Loucy (cell line): ENCODE data around the gene CSF3.
"Not testable (repeated sequence)": the region's sequence is repeated elsewhere in the genome, so short reads cannot be mapped to it uniquely, and the experiment has no call there.

Source experiments
- H2AFZ ChIP-seq: fragments of 200-600 bp; sonication (generic); 2 replicates; pipeline ENCODE4 v1.6.0; 2016; ENCODE audit warnings: antibody characterized with exemption, mild to moderate bottlenecking, low read length, moderate library complexity
- H3F3A ChIP-seq: fragments of 200-600 bp; 2 replicates; pipeline ENCODE4 v1.6.0; 2016; ENCODE audit warnings: antibody characterized with exemption, low read depth, mild to moderate bottlenecking
- H3K27me3 ChIP-seq: fragments of 200-600 bp; sonication (generic); 2 replicates; pipeline ENCODE4 v1.6.1; 2014; ENCODE audit warnings: low read length, mild to moderate bottlenecking; ENCODE audit not compliant: insufficient read depth, poor library complexity, severe bottlenecking
- H3K36me3 ChIP-seq: fragments of 200-600 bp; sonication (generic); 2 replicates; pipeline ENCODE4 v1.6.1; 2016; ENCODE audit warnings: low read length; ENCODE audit not compliant: insufficient read depth
- H3K4me1 ChIP-seq: fragments of 200-600 bp; sonication (generic); 2 replicates; pipeline ENCODE4 v1.5.1; 2014; ENCODE audit warnings: low read length, mild to moderate bottlenecking; ENCODE audit not compliant: insufficient read depth, poor library complexity, severe bottlenecking
- H3K4me2 ChIP-seq: fragments of 200-600 bp; sonication (generic); 2 replicates; pipeline ENCODE4 v1.6.0; 2014; ENCODE audit warnings: antibody characterized with exemption, low read length, low read depth, mild to moderate bottlenecking; ENCODE audit not compliant: poor library complexity, severe bottlenecking
- H3K4me3 ChIP-seq: fragments of 200-600 bp; sonication (generic); 2 replicates; pipeline ENCODE4 v1.5.1; 2014; ENCODE audit warnings: low read length, mild to moderate bottlenecking, mixed read lengths; ENCODE audit not compliant: poor library complexity, severe bottlenecking
- H3K79me2 ChIP-seq: fragments of 200-600 bp; sonication (generic); 2 replicates; pipeline ENCODE4 v1.6.1; 2014; ENCODE audit warnings: low read length; ENCODE audit not compliant: insufficient read depth
- H3K9ac ChIP-seq: fragments of 200-600 bp; sonication (generic); 2 replicates; pipeline ENCODE4 v1.6.0; 2014; ENCODE audit warnings: mild to moderate bottlenecking, low read depth, low read length, moderate library complexity; ENCODE audit not compliant: poor library complexity, severe bottlenecking
- H3K9me2 ChIP-seq: fragments of 200-600 bp; sonication (generic); replicated peaks from 2 replicates; pipeline ENCODE4 v1.6.1; 2016; ENCODE audit warnings: low read depth, low read length, mixed read lengths
- H3K9me3 ChIP-seq: fragments of 200-600 bp; sonication (generic); 2 replicates; pipeline ENCODE4 v1.6.1; 2014; ENCODE audit warnings: mild to moderate bottlenecking, antibody characterized with exemption, low read length, low read depth; ENCODE audit not compliant: insufficient read depth
- H4K20me1 ChIP-seq: fragments of 200-600 bp; sonication (generic); 2 replicates; pipeline ENCODE4 v1.6.0; 2014; ENCODE audit warnings: antibody characterized with exemption, low read length, mild to moderate bottlenecking; ENCODE audit not compliant: insufficient read depth, poor library complexity, severe bottlenecking
- EZH2phosphoT487 ChIP-seq: fragments of 200-600 bp; IDR thresholded peaks from 2 replicates; pipeline ENCODE4 v1.6.1; 2018; ENCODE audit warnings: antibody characterized with exemption, mild to moderate bottlenecking, moderate library complexity, borderline replicate concordance
- TF ChIP-seq, protein P1 (sequence below): fragments of 200-600 bp; sonication (generic); conservative IDR thresholded peaks from 2 replicates; pipeline ENCODE4 v1.5.1; 2014; ENCODE audit warnings: mild to moderate bottlenecking, antibody characterized with exemption, low read length

CSF3 gene

DNA sequence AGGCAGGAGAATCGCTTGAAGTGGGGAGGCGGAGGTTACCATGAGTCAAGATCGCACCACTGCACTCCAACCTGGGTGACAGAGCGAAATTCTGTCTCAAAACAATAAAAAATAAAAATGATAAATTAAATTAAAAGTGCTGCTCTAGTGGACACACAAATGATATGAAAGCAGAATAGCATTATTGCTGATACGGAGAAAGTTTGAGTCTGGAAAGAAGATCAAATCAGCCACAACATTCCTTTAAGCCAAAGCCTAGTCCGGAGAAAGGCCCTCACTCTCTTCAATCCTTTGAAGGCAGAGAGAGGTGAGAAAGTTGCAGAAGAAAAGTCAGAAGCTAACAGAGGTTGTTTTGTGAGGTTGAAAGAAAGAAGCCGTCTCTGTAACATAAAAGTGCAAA lies 15.1 kb upstream of the CSF3 start:
- H3K4me3 ChIP-seq, result no peak overlapping the region
- H3K4me2 ChIP-seq, result no peak overlapping the region

DNA sequence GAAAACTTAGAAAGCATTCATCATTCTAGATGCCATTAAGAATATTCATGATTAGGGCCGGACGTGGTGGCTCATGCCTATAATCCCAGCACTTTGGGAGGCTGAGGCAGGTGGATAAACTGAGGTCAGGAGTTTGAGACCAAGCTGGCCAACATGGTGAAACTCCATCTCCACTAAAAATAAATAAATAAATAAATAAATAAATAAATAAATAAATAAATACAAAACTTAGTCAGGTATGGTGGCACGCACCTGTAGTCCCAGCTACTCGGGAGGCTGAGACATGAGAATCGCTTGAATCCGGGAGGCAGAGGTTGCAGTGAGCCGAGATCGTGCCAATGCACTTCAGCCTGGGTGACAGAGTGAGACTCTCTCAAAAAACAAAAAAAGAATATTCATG lies 13.9 kb upstream of the CSF3 start:
- peaks cover 18% of the 10 kb centered on the region; the same call in 1 of the 2 replicates for H3K36me3 ChIP-seq
- not testable (repeated sequence) for H4K20me1 ChIP-seq, H3K4me1 ChIP-seq, H3K4me2 ChIP-seq, H2AFZ ChIP-seq, H3K4me3 ChIP-seq, H3K79me2 ChIP-seq, H3K27me3 ChIP-seq, H3K9me3 ChIP-seq, H3K9me2 ChIP-seq, H3F3A ChIP-seq, H3K9ac ChIP-seq

More for the DNA sequence above, 15.1 kb upstream of the CSF3 start:
- Histone ChIP-seq H3K9ac (no peak overlapping the region), H3F3A (no peaks in the 10 kb centered on the region), H3K27me3 (no peaks in the 10 kb centered on the region), H3K9me2 (no peaks in the 10 kb centered on the region), H3K9me3 (no peaks in the 10 kb centered on the region), H2AFZ (no peak overlapping the region), H3K36me3 (peaks cover 28% of the 10 kb centered on the region; the same call in 1 of the 2 replicates), H3K4me1 (no peaks in the 10 kb centered on the region), H4K20me1 (no peaks in the 10 kb centered on the region), H3K79me2 (no peaks in the 10 kb centered on the region)
- TF ChIP-seq, protein P1, sequence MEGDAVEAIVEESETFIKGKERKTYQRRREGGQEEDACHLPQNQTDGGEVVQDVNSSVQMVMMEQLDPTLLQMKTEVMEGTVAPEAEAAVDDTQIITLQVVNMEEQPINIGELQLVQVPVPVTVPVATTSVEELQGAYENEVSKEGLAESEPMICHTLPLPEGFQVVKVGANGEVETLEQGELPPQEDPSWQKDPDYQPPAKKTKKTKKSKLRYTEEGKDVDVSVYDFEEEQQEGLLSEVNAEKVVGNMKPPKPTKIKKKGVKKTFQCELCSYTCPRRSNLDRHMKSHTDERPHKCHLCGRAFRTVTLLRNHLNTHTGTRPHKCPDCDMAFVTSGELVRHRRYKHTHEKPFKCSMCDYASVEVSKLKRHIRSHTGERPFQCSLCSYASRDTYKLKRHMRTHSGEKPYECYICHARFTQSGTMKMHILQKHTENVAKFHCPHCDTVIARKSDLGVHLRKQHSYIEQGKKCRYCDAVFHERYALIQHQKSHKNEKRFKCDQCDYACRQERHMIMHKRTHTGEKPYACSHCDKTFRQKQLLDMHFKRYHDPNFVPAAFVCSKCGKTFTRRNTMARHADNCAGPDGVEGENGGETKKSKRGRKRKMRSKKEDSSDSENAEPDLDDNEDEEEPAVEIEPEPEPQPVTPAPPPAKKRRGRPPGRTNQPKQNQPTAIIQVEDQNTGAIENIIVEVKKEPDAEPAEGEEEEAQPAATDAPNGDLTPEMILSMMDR, result no peak
- TF ChIP-seq EZH2phosphoT487, result no peak

- H3K4me3 ChIP-seq, result no peak overlapping the region
- no peak overlapping the region for H3K4me2 ChIP-seq
- no peaks in the 10 kb centered on the region for H3F3A ChIP-seq
- TF ChIP-seq EZH2phosphoT487, result no peak
- TF ChIP-seq, protein P1, result no peak
- H3K9me2 ChIP-seq, result no peaks in the 10 kb centered on the region
- no peaks in the 10 kb centered on the region for H3K9me3 ChIP-seq
- no peaks in the 10 kb centered on the region for H3K36me3 ChIP-seq
- H4K20me1 ChIP-seq, result no peaks in the 10 kb centered on the region
- no peaks in the 10 kb centered on the region for H3K4me1 ChIP-seq
- H3K79me2 ChIP-seq, result no peaks in the 10 kb centered on the region
- no peak overlapping the region for H2AFZ ChIP-seq
- no peaks in the 10 kb centered on the region for H3K27me3 ChIP-seq
- H3K9ac ChIP-seq, result no peak overlapping the region
Observed at GRCh38 chr17:40004072-40004471, 11.2 kb upstream of the CSF3 start.

- Histone ChIP-seq H3K9ac (no peak overlapping the region), H3K4me3 (no peak overlapping the region), H3K4me1 (no peaks in the 10 kb centered on the region), H3K36me3 (no peaks in the 10 kb centered on the region), H3K79me2 (no peaks in the 10 kb centered on the region), H3K9me2 (no peaks in the 10 kb centered on the region), H3K4me2 (no peak overlapping the region), H2AFZ (no peak overlapping the region), H4K20me1 (no peaks in the 10 kb centered on the region), H3F3A (no peaks in the 10 kb centered on the region), H3K9me3 (no peaks in the 10 kb centered on the region), H3K27me3 (no peaks in the 10 kb centered on the region)
- no peak for TF ChIP-seq EZH2phosphoT487
- TF ChIP-seq, protein P1, result no peak
Observed at GRCh38 chr17:40004712-40005111, 10.5 kb upstream of the CSF3 start.
